D721Med (cell line): Measurements from ENCODE around the gene COPS8.

Experiments used
- DNase-seq: peaks from one replicate; pipeline ENCODE4 v3.0.0; 2011; ENCODE audit warnings: low spot score; ENCODE audit not compliant: insufficient read length
- FAIRE-seq: peaks from 2 replicates; lab custom pipeline; 2011; peaks lifted over from hg19 to GRCh38; lab: Jason Lieb, UNC
- TF ChIP-seq, protein P1 (sequence below): IDR thresholded peaks from 2 replicates; pipeline ENCODE4 v1.5.1; 2012; ENCODE audit warnings: mild to moderate bottlenecking, control low read depth; ENCODE audit not compliant: insufficient read depth; ENCODE audit errors: missing control alignments

COPS8 gene

DNA sequence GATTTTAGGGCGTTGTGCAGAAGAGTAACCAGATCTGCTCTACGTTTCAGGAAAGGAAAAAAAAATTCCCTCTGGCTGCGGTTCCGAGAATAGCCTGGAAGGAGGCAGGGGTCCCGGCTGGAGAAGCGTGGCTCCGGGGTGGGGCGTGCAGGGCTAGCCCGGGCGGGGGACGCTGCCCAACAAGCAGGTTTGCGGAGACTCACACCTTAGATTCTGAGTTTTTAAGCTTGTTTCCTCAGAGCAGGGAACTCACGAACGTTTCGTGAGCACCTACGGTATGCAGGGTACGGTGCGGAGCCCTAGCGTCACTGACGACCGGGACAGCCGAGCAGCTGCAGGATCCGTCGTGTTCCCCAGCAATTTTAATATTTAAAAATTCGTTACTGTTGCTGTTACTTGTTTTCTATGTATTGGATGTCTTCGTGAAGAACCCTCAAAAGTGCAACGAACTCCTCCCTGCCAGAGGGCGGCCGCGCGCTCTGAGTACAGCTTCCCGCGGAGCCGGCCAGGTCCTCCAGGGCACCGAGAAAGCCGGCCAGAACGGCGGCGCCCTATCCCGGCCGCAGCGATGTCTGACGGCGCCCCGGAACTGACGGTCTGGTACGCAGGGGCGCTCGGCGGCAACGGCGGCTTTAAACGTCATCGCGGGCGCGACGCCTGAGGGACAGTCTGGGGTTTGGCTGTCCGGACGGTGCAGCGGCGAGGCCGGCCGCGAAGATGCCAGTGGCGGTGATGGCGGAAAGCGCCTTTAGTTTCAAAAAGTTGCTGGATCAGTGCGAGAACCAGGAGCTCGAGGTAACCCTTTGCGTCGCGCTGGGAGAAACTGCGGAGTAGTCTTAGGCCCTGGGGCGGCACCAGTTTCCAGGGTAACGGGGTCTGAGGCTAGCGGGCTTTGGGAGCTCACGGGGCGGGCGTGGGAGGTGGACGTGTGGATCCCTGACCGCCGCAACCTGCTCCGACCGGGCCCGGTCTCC lies at the start of gene COPS8:
Gene COPS8, plus strand, starts transcription at position 642 of the 974 bp plus-strand sequence. Its CDS starts 76 bp downstream, at position 718.
- no peak for FAIRE-seq
- peak; percentile 64 for DNase-seq

DNA sequence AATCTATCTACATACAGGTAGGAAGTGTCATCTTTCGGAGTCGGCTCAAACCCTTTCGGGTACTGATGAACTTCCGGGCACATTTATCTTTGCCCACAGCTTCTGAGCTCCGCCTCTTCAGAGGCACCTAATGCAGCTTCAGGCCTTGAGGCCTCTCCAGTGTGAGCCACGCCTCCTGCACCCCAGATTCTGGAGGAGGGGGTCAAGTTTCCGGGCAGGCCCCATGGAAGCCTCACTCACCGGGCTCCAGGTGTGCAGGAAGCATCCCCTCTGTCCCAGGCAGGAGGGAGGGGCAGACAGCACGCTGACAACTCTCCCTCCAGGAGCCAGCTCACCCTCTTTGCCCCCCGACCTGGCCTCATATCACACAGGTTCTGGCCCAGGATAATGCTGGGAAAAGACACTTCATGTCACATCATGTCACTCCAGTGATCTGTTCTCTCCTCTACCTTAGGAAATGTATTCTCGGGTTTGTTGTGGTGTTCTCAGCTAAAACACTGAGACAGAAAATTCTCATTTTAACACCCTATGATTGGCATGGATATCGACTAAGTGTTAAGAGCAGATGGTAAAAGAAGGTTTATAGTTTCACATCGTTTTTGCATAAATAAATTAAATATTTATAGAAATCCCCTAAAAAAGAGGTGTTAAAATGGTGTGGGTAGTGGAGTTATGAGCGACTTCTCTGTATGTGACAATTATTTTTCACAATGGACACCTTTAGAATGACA lies 46.2 kb upstream of the COPS8 start:
- TF ChIP-seq, protein P1, sequence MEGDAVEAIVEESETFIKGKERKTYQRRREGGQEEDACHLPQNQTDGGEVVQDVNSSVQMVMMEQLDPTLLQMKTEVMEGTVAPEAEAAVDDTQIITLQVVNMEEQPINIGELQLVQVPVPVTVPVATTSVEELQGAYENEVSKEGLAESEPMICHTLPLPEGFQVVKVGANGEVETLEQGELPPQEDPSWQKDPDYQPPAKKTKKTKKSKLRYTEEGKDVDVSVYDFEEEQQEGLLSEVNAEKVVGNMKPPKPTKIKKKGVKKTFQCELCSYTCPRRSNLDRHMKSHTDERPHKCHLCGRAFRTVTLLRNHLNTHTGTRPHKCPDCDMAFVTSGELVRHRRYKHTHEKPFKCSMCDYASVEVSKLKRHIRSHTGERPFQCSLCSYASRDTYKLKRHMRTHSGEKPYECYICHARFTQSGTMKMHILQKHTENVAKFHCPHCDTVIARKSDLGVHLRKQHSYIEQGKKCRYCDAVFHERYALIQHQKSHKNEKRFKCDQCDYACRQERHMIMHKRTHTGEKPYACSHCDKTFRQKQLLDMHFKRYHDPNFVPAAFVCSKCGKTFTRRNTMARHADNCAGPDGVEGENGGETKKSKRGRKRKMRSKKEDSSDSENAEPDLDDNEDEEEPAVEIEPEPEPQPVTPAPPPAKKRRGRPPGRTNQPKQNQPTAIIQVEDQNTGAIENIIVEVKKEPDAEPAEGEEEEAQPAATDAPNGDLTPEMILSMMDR = no peak
- no peak for FAIRE-seq

More for the DNA sequence above, at the start of gene COPS8:
- TF ChIP-seq, protein P1 = peak; percentile 26

DNA sequence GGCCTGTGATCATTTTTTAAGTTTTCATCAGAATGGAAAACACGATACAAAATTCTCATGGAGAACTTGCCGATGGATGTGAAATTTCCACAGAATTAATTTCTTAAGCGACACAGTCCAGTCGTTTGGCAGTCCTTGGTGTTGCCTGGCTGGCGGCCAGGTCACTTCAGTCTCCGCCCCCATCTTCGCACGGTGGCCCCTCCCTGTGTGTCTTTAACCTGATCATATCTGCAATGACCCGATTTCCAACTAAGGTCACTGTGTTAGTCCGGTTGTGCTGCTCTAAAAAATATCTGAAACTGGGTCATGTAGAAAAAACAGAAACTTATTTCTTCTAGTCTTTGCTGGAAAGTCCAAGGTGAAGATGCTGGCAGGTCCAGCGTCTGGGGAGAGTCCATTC lies 44.5 kb upstream of the COPS8 start:
- TF ChIP-seq, protein P1 = no peak
- DNase-seq (no peak), FAIRE-seq (no peak)

More for the DNA sequence above, 46.2 kb upstream of the COPS8 start:
- no peak for DNase-seq

DNA sequence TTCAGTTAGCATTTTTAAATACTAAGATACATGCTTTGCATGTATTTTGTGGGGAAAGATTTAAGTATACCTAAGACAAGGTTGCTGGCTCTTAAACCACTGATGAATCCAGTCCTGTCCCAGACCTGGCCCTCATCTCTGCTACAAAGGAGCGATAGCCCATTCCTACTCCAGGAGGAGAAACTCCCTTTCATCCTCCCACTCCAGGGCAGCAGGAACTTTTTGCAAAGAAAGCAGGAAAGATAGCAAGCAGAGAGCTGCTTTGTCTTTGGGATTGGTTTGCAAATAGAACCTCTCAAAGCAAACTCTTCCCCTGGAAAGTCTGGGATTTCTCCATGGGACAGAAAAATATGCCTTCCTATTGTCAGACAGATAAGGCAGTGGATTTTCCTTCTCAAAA lies 43.6 kb upstream of the COPS8 start:
- TF ChIP-seq, protein P1 = no peak
- DNase-seq (no peak), FAIRE-seq (no peak)

DNA sequence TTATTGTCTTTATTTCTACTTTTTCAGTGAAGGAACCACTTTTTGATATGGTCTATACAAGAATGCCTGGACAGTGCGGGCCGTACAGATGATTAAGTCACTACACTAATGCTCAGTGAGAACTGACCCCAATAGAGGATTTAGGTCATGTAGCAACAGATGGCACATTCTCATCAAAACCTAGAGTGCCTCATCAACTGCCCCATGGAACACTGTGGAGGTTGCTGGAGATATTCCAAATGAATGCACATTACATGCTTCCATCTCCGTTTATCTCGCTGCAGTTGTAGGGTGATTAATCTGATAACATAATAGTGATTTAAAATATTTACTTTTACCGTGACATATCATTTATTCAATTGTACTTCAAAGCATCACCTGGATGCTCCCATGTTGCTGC lies 41.8 kb upstream of the COPS8 start:
- FAIRE-seq = no peak
- TF ChIP-seq, protein P1 = no peak
- no peak for DNase-seq

DNA sequence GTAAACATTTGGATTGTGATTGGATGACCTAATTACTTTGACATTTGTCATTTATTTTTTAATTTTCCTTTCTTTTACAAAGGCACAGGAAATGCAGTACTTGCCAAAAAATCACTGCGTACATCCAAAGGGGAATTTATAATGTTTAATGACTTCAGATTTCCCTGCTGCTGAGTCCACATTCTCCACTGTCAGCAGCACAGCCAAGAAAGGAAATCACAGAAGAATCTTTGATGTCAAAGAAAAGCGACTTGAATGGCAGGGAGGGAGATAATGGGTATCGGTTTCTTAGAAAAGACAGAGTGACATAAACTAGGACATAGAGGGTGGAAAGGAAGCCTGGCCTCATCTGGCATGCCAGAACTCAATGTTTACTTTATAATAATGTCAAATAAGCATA lies 41.4 kb upstream of the COPS8 start:
- FAIRE-seq = no peak
- TF ChIP-seq, protein P1 = no peak
- DNase-seq = no peak
